RWPE2 (cell line): ENCODE results near the gene FAM53B.

Experiments used
- ATAC-seq: fragments of 200-7000 bp; cut with Tn5 transposase; 3 replicates; pipeline ENCODE4 v1.9.1; 2021; ENCODE audit warnings: low read depth
- DNase-seq: peaks from one replicate; pipeline ENCODE4 v3.0.0-alpha.2; 2020; ENCODE audit warnings: low spot score
- H3K27ac ChIP-seq: fragments of 450-650 bp; 2 replicates; pipeline ENCODE4 v1.5.1; 2017; ENCODE audit warnings: mild to moderate bottlenecking; ENCODE audit not compliant: poor library complexity, severe bottlenecking
- H3K27me3 ChIP-seq: fragments of 250-450 bp; sonication (Bioruptor Pico); 2 replicates; pipeline ENCODE4 v1.5.1; 2021; ENCODE audit warnings: mild to moderate bottlenecking, moderate library complexity; ENCODE audit not compliant: insufficient read depth, poor library complexity, severe bottlenecking
- H3K36me3 ChIP-seq: fragments of 250-450 bp; sonication (Bioruptor Pico); 2 replicates; pipeline ENCODE4 v1.5.1; 2020; ENCODE audit warnings: low read depth, mild to moderate bottlenecking, moderate library complexity
- H3K4me1 ChIP-seq: fragments of 250-450 bp; sonication (Bioruptor Pico); 2 replicates; pipeline ENCODE4 v1.5.1; 2021; ENCODE audit warnings: mild to moderate bottlenecking, moderate library complexity; ENCODE audit not compliant: insufficient read depth, poor library complexity, severe bottlenecking
- H3K4me3 ChIP-seq: fragments of 250-450 bp; sonication (Bioruptor Pico); 2 replicates; pipeline ENCODE4 v1.5.1; 2021; ENCODE audit warnings: mild to moderate bottlenecking, moderate library complexity; ENCODE audit not compliant: severe bottlenecking
- H3K9me3 ChIP-seq: fragments of 250-450 bp; sonication (Bioruptor Pico); 2 replicates; pipeline ENCODE4 v1.5.1; 2021; ENCODE audit warnings: mild to moderate bottlenecking, moderate library complexity; ENCODE audit not compliant: severe bottlenecking
- CTCF ChIP-seq: fragments of 450-650 bp; IDR thresholded peaks from one replicate; pipeline ENCODE4 v1.5.1; 2017; ENCODE audit warnings: mild to moderate bottlenecking, moderate library complexity; ENCODE audit not compliant: poor library complexity, severe bottlenecking

The FAM53B gene

GRCh38 chr10:124636271-124636995 lies 107.7 kb downstream of the FAM53B start:
- H3K4me3 ChIP-seq = no peak overlapping the region
- H3K27ac ChIP-seq = no peak overlapping the region
- ATAC-seq (no peak), DNase-seq (no peak)
- no peak for TF ChIP-seq CTCF
- no peaks in the 10 kb centered on the region for H3K27me3 ChIP-seq
- H3K36me3 ChIP-seq = no peaks in the 10 kb centered on the region
- H3K9me3 ChIP-seq = no peaks in the 10 kb centered on the region
- peaks cover 14% of the 10 kb centered on the region for H3K4me1 ChIP-seq

GRCh38 chr10:124632566-124632965 lies 111.6 kb downstream of the FAM53B start:
- peak; percentile 63 for ATAC-seq
- Histone ChIP-seq H3K9me3 (no peaks in the 10 kb centered on the region), H3K4me3 (no peak overlapping the region), H3K4me1 (peaks cover 10% of the 10 kb centered on the region), H3K27me3 (no peaks in the 10 kb centered on the region), H3K27ac (peak overlapping the region; percentile 27), H3K36me3 (no peaks in the 10 kb centered on the region)
- TF ChIP-seq CTCF = no peak
- no peak for DNase-seq

GRCh38 chr10:124632064-124632531 lies 112.1 kb downstream of the FAM53B start:
- Histone ChIP-seq H3K27me3 (no peaks in the 10 kb centered on the region), H3K4me3 (no peak overlapping the region), H3K4me1 (peaks cover 15% of the 10 kb centered on the region), H3K9me3 (no peaks in the 10 kb centered on the region), H3K36me3 (no peaks in the 10 kb centered on the region), H3K27ac (peak overlapping the region; percentile 27)
- ATAC-seq (peak; percentile 9; the same call in 2 of the 3 replicates), DNase-seq (no peak)
- TF ChIP-seq CTCF = peak; percentile 35

- Histone ChIP-seq H3K4me3 (no peak overlapping the region), H3K27me3 (no peaks in the 10 kb centered on the region), H3K27ac (no peak overlapping the region), H3K36me3 (no peaks in the 10 kb centered on the region), H3K4me1 (peaks cover 22% of the 10 kb centered on the region), H3K9me3 (no peaks in the 10 kb centered on the region)
- DNase-seq (no peak), ATAC-seq (no peak)
- TF ChIP-seq CTCF = no peak
These were observed 113.6 kb downstream of the FAM53B start for GRCh38 chr10:124630551-124630950.

- H3K4me3 ChIP-seq = no peak overlapping the region
- no peak for TF ChIP-seq CTCF
- H3K36me3 ChIP-seq = no peaks in the 10 kb centered on the region
- no peak for ATAC-seq
- DNase-seq = no peak
- H3K27ac ChIP-seq = no peak overlapping the region
- peaks cover 22% of the 10 kb centered on the region for H3K4me1 ChIP-seq
- H3K27me3 ChIP-seq = no peaks in the 10 kb centered on the region
- H3K9me3 ChIP-seq = no peaks in the 10 kb centered on the region
These were observed 114.3 kb downstream of the FAM53B start for GRCh38 chr10:124629842-124630241.
